Endothelial cell (in vitro differentiated cells): ENCODE data around the gene IFT88. TPM values are rescaled to one million over a fixed set of nuclear protein-coding genes. Genes with fewer than 3 reads are reported as not detected.

Experiments used
- DNase-seq: peaks from one replicate; pipeline ENCODE4 v3.0.0; 2021; ENCODE audit warnings: low spot score
- H3K27ac Mint-ChIP-seq: one replicate; pipeline ENCODE4 v1.8.0; 2021; ENCODE audit warnings: mixed read lengths, inconsistent platforms; ENCODE audit not compliant: unreplicated experiment
- H3K27me3 Mint-ChIP-seq: one replicate; pipeline ENCODE4 v1.8.0; 2021; ENCODE audit warnings: mild to moderate bottlenecking, moderate library complexity, mixed read lengths, inconsistent platforms; ENCODE audit not compliant: unreplicated experiment
- H3K36me3 Mint-ChIP-seq: one replicate; pipeline ENCODE4 v1.8.0; 2021; ENCODE audit warnings: mild to moderate bottlenecking, low read depth, mixed read lengths, inconsistent platforms; ENCODE audit not compliant: unreplicated experiment
- H3K4me1 Mint-ChIP-seq: one replicate; pipeline ENCODE4 v1.8.0; 2021; ENCODE audit warnings: mild to moderate bottlenecking, mixed read lengths, inconsistent platforms; ENCODE audit not compliant: unreplicated experiment
- H3K4me3 Mint-ChIP-seq: one replicate; pipeline ENCODE4 v1.8.0; 2021; ENCODE audit warnings: mild to moderate bottlenecking, mixed read lengths, inconsistent platforms; ENCODE audit not compliant: unreplicated experiment
- H3K9me3 Mint-ChIP-seq: one replicate; pipeline ENCODE4 v1.8.0; 2021; ENCODE audit warnings: mixed read lengths, inconsistent platforms; ENCODE audit not compliant: unreplicated experiment
- CTCF ChIP-seq: fragments of 200-600 bp; sonication (generic); IDR thresholded peaks from one replicate; pipeline ENCODE4 v1.5.0; 2021; ENCODE audit warnings: antibody characterized with exemption; ENCODE audit not compliant: unreplicated experiment
- total RNA-seq: library from RNA; stranded (reverse); fragmentation: NEBNext Ultra II Directional; extraction: Animal tissue kit (Norgen Biotek cat#: 25700); gene quantifications from one replicate; pipeline ENCODE4 v1.2.1, GENCODE V29; 2021; ENCODE audit not compliant: unreplicated experiment

The IFT88 gene
- total RNA-seq, 1 donor from 2014 or later = 7.8 TPM

GRCh38 chr13:20714161-20714560 lies 147.2 kb downstream of the IFT88 start:
- no peak for DNase-seq
- Mint-ChIP-seq H3K27me3 (peaks cover 8% of the 10 kb centered on the region), H3K4me3 (no peak overlapping the region), H3K36me3 (no peaks in the 10 kb centered on the region), H3K4me1 (peaks cover 2% of the 10 kb centered on the region), H3K9me3 (no peaks in the 10 kb centered on the region), H3K27ac (no peak overlapping the region)
- no peak for TF ChIP-seq CTCF

GRCh38 chr13:20714563-20715329 lies 147.8 kb downstream of the IFT88 start:
- H3K9me3 Mint-ChIP-seq = no peaks in the 10 kb centered on the region
- no peak for DNase-seq
- H3K36me3 Mint-ChIP-seq = no peaks in the 10 kb centered on the region
- TF ChIP-seq CTCF = no peak
- H3K4me1 Mint-ChIP-seq = peaks cover 2% of the 10 kb centered on the region
- H3K4me3 Mint-ChIP-seq = no peak overlapping the region
- peaks cover 8% of the 10 kb centered on the region for H3K27me3 Mint-ChIP-seq
- H3K27ac Mint-ChIP-seq = no peak overlapping the region

GRCh38 chr13:20715330-20715712 lies 148.4 kb downstream of the IFT88 start:
- no peak for TF ChIP-seq CTCF
- Mint-ChIP-seq H3K36me3 (no peaks in the 10 kb centered on the region), H3K27me3 (peaks cover 8% of the 10 kb centered on the region), H3K4me3 (no peak overlapping the region), H3K4me1 (peaks cover 2% of the 10 kb centered on the region), H3K9me3 (no peaks in the 10 kb centered on the region), H3K27ac (no peak overlapping the region)
- no peak for DNase-seq

- no peak for DNase-seq
- peaks cover 2% of the 10 kb centered on the region for H3K4me1 Mint-ChIP-seq
- TF ChIP-seq CTCF = no peak
- peaks cover 7% of the 10 kb centered on the region for H3K27me3 Mint-ChIP-seq
- H3K4me3 Mint-ChIP-seq = no peak overlapping the region
- no peaks in the 10 kb centered on the region for H3K36me3 Mint-ChIP-seq
- H3K27ac Mint-ChIP-seq = no peak overlapping the region
- no peaks in the 10 kb centered on the region for H3K9me3 Mint-ChIP-seq
These were observed 150.0 kb downstream of the IFT88 start for GRCh38 chr13:20716951-20717350.
